NCI-H2196 (cell line): Measurements from ENCODE around the gene DLG4.
"Not testable (repeated sequence)": the region's sequence is repeated elsewhere in the genome, so short reads cannot be mapped to it uniquely, and the experiment has no call there.

ENCODE experiments used
- DNase-seq: peaks from one replicate; lab custom pipeline; 2025; ENCODE audit not compliant: unreplicated experiment; lab: John Stamatoyannopoulos, UW

The DLG4 gene

GRCh38 chr17:7168841-7169564 lies 50.6 kb downstream of the DLG4 start:
- not testable (repeated sequence) for DNase-seq

DNA sequence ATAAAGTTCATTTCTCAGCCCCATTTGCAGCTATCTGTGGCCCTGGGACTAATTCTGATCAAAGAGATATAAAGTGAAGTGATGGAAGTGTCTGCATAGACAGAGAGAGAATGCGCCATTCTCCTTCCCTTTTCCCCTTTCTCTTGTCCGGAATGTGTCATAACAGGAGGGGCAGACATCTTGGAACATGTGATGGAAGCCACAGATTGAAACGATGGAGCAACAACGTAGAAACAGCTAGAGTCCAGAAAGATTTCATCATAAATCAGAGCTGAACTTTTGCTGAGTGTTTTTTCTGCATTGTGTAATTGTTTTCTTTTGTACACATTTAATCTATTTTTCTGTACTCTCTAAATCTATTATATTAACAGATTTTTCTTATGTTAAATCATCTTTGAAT lies 51.8 kb downstream of the DLG4 start:
- no peak for DNase-seq

DNA sequence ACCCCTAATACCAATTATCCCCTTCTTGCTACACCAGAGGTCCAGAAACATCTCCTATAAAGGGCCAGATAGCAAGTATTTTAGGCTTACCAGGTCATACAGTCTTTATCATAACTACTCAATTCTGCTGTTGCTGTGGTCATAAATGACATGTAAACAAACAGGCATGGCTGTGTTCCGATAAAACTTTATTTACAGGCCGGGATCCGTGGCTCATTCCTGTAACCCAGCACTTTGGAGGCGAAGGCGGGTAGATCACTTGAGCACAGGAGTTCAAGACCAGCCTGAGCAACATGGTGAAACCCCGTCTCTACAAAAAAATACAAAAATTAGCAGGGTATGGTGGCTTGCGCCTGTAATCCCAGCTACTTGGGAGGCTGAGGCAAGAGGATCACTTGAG lies 52.8 kb downstream of the DLG4 start:
- no peak for DNase-seq

DNA sequence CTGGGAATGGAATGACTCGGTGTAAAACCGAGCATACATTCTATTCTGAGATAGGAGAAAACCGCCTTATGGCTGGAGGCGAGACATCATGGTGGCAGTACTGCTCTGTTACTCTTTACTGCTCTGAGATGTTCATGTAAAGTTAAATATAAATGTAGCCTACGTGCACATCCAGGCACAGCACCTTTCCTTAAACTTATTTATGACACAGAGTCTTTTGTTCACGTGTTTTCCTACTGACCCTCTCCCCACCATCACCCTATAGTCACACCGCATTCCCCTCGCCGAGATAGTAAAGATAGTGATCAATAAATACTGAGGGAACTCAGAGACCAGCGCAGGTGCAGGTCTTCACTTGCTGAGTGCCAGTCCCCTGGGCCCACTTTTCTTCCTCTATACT lies 60.1 kb downstream of the DLG4 start:
- DNase-seq = not testable (repeated sequence)

DNA sequence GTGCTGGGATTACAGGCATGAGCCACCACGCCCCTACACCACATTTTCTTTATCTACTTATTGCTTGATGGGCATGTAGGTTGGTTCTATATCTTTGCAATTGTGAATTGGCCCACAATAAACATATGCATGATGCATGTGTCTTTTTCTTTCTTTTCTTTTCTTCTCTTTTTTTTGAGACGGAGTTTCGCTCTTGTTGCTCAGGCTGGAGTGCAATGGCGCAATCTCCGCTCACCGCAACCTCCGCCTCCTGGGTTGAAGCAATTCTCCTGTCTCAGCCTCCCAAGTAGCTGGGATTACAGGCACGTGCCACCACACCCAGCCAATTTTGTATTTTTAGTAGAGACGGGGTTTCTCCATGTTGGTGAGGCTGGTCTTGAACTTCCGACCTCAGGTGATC lies 61.2 kb downstream of the DLG4 start:
- DNase-seq = not testable (repeated sequence)

GRCh38 chr17:7156342-7156940 lies 63.2 kb downstream of the DLG4 start:
- DNase-seq = no peak

DNA sequence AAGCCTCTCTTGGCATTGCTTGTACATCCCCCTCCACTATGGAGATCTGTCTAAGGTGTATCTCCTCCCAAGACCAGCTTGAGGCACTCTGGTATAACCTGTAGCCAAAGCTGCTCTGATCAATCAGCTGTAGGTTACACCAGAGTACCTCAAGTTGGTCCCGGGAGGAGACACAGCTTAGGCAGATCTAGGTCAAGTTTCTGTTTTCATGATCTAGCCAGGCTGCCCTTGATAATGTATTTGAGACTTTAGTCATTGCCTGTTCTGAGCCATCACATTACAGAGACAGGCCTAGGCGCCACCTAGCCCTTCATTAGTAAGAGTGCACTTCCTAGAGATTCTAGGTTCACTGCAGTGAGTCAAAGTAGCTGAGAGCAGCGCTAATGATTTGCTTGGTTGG lies 71.9 kb downstream of the DLG4 start:
- no peak for DNase-seq

- no peak for DNase-seq
Observed at GRCh38 chr17:7146115-7146514, 73.5 kb downstream of the DLG4 start.

DNA sequence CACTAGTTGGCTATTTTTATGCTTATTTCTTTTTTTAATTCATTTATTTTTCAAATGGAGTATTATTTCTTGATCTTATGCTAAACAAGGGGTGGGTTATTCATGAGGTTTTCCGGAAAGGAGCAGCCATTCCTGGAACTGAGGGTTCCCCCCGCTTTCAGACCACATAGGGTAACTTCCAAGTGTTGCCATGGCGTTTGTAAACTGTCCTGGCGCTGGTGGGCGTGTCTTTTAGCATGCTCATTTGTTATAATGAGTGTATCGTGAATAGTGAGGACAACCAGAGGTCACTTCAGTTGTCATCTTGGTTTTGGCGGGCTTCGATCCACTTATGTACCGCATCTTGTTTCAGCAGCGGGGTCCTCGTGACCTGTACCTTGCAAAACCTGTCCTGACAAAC lies 75.4 kb downstream of the DLG4 start:
- no peak for DNase-seq

GRCh38 chr17:7141824-7142223 lies 77.8 kb downstream of the DLG4 start:
- peak; percentile 2 for DNase-seq

GRCh38 chr17:7139400-7139799 lies 80.2 kb downstream of the DLG4 start:
- DNase-seq = no peak

GRCh38 chr17:7138800-7139381 lies 80.7 kb downstream of the DLG4 start:
- DNase-seq = no peak

DNA sequence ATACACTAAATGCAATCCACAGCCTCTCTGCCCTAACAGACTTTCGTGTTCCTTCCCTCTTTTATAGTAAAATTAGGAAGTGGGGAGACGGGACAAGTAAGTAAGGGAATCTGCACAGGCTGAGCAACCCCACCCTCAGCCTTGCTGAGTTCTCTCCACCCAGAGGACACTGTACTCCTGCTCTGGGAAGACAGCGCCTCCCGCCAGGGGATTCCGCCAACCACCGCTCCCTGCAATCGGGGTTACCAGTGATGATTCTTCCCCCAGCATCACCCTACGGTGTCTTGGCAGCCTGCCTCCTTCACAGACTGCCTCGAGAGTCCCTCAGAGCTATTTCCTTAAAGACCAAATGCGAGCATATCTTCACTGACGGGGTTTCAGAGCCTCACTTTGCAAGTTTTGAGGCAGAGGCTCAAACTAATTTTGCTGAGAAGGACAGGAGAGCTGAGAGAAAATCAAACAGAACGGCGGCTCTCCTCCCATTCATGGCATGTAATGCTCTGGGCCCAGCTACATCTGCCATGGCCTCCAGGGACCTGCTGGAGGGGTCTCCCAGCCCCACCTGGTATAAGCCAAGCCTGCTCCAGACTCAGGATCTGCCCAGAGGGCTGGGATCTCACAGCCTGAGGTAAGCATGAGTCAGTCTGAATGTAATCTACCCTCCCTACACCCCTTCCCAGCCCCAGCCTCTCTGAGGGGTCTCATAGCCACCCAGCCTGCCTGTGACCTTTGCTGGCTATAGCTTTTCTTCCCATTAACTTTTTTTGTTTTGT lies 82.3 kb downstream of the DLG4 start:
- DNase-seq = no peak
